Endothelial cell of umbilical vein (primary cell): ENCODE results near the gene CHGA. TPM values are rescaled to one million over a fixed set of nuclear protein-coding genes. Genes with fewer than 3 reads are reported as not detected.

ENCODE experiments used
- BruUV-seq: library from RNA; stranded (reverse); fragments of 400-500 nt; replicated peaks from 2 replicates; lab custom pipeline; 2021; lab: Mats Ljungman, UMichigan
- CTCF ChIA-PET: fragments of 300-600, 350-600 bp; sonication (Branson Sonifier 250); formaldehyde crosslinking; loops from one replicate; lab custom pipeline; 2021; ENCODE audit warnings: antibody characterized with exemption, inconsistent platforms; lab: Charles Lee
- POLR2A ChIA-PET: fragments of 300-600, 350-600 bp; sonication (Branson Sonifier 250); formaldehyde crosslinking; loops from one replicate; lab custom pipeline; 2021; ENCODE audit warnings: antibody characterized with exemption, inconsistent platforms; lab: Charles Lee
- DNase-seq: peaks from one replicate; pipeline ENCODE4 v3.0.0-alpha.2; 2011; ENCODE audit warnings: low read depth, low spot score
- FAIRE-seq: peaks from 2 replicates; lab custom pipeline; 2011; peaks lifted over from hg19 to GRCh38; lab: Jason Lieb, UNC
- H2AFZ ChIP-seq: 2 replicates; pipeline ENCODE4 v1.6.0; 2012; ENCODE audit warnings: low read depth, low read length, control low read depth, inconsistent platforms
- H3K27ac ChIP-seq: 2 replicates; pipeline ENCODE4 v1.5.1; 2011; ENCODE audit warnings: low read depth, mild to moderate bottlenecking, control low read depth, low read length, moderate library complexity; ENCODE audit not compliant: insufficient read depth
- H3K27me3 ChIP-seq, 2 experiments: 2 replicates each; pipeline versions ENCODE4 v1.6.0 to v1.6.1; 2011; ENCODE audit warnings: low read length in 2 of 2, mixed read lengths in 1 of 2; ENCODE audit not compliant: control insufficient read depth in 2 of 2, insufficient read depth in 2 of 2
- H3K36me3 ChIP-seq, 2 experiments: 2 replicates in 1 of 2; 3 replicates in 1 of 2; pipeline ENCODE4 v1.5.1; 2011; ENCODE audit warnings: low read length in 2 of 2, mild to moderate bottlenecking in 1 of 2, moderate library complexity in 1 of 2; ENCODE audit not compliant: control insufficient read depth in 2 of 2, insufficient read depth in 2 of 2; ENCODE audit errors: extremely low read depth in 1 of 2
- H3K4me1 ChIP-seq: 3 replicates; pipeline ENCODE4 v1.5.1; 2011; ENCODE audit warnings: mild to moderate bottlenecking, low read length; ENCODE audit not compliant: control insufficient read depth, insufficient read depth; ENCODE audit errors: extremely low read depth
- H3K4me2 ChIP-seq: 2 replicates; pipeline ENCODE4 v1.6.1; 2011; ENCODE audit warnings: low read length, control low read depth, mixed read lengths; ENCODE audit not compliant: insufficient read depth
- H3K4me3 ChIP-seq, 3 experiments: fragments of 200-600 bp in 1 of 3; sonication (generic), shearing (Covaris generic) in 1 of 3; replicated peaks in 1 of 3; 2 replicates each; pipeline ENCODE4 v1.5.1; 2011 to 2016; ENCODE audit warnings: control low read depth in 3 of 3, low read length in 3 of 3, mild to moderate bottlenecking in 2 of 3, inconsistent platforms in 1 of 3, low read depth in 1 of 3, moderate library complexity in 1 of 3; ENCODE audit not compliant: insufficient read depth in 1 of 3
- H3K79me2 ChIP-seq: 2 replicates; pipeline ENCODE4 v1.6.0; 2012; ENCODE audit warnings: low read length, inconsistent platforms; ENCODE audit not compliant: control insufficient read depth, insufficient read depth
- H3K9ac ChIP-seq: replicated peaks from 2 replicates; pipeline ENCODE3; 2011; ENCODE audit warnings: low read length, control low read depth; ENCODE audit not compliant: insufficient read depth; ENCODE audit errors: extremely low read depth
- H3K9me1 ChIP-seq: replicated peaks from 3 replicates; pipeline ENCODE4 v1.6.0; 2011; ENCODE audit warnings: mild to moderate bottlenecking, low read length; ENCODE audit not compliant: control insufficient read depth, insufficient read depth; ENCODE audit errors: extremely low read depth
- H3K9me3 ChIP-seq: replicated peaks from 2 replicates; pipeline ENCODE4 v1.5.1; 2012; ENCODE audit warnings: low read length, inconsistent platforms; ENCODE audit not compliant: control insufficient read depth, insufficient read depth
- H4K20me1 ChIP-seq: replicated peaks from 2 replicates; pipeline ENCODE3; 2011; ENCODE audit warnings: mild to moderate bottlenecking, low read length; ENCODE audit not compliant: control insufficient read depth, insufficient read depth; ENCODE audit errors: extremely low read depth
- EZH2 ChIP-seq: IDR thresholded peaks from 2 replicates; pipeline ENCODE4 v1.6.1; 2012; ENCODE audit warnings: borderline replicate concordance, low read depth, mild to moderate bottlenecking, moderate library complexity, low read length, inconsistent platforms; ENCODE audit not compliant: severe bottlenecking
- FOS ChIP-seq: IDR thresholded peaks from 2 replicates; pipeline ENCODE4 v1.6.1; 2011; ENCODE audit warnings: mild to moderate bottlenecking, low read length, moderate library complexity, borderline replicate concordance; ENCODE audit not compliant: insufficient read depth
- GATA2 ChIP-seq: IDR thresholded peaks from 2 replicates; pipeline ENCODE4 v1.7.0; 2011; ENCODE audit warnings: low read depth, mild to moderate bottlenecking, moderate library complexity, mixed read lengths, low read length; ENCODE audit not compliant: insufficient read length, insufficient read depth
- JUN ChIP-seq: IDR thresholded peaks from 2 replicates; pipeline ENCODE4 v1.6.1; 2011; ENCODE audit warnings: borderline replicate concordance, low read depth; ENCODE audit not compliant: insufficient read length, insufficient read depth
- MAX ChIP-seq: IDR thresholded peaks from 2 replicates; pipeline ENCODE4 v1.6.1; 2011; ENCODE audit not compliant: insufficient read depth, insufficient read length
- MYC ChIP-seq: IDR thresholded peaks from one replicate; pipeline ENCODE4 v1.6.1; 2011; ENCODE audit warnings: mild to moderate bottlenecking, low read depth, low read length
- POLR2A ChIP-seq: IDR thresholded peaks from 2 replicates; pipeline ENCODE4 v1.6.1; 2012; ENCODE audit warnings: low read depth, mild to moderate bottlenecking, control low read depth, low read length
- POLR2AphosphoS5 ChIP-seq: IDR thresholded peaks from 2 replicates; pipeline ENCODE4 v1.6.1; 2012; ENCODE audit warnings: low read depth, mild to moderate bottlenecking, control low read depth, low read length, moderate library complexity; ENCODE audit not compliant: insufficient read depth
- dilution Hi-C: fragments of 300-500 bp; cut with MboI; formaldehyde crosslinking; loops from one replicate; pipeline ENCODE4 v1.15.0; 2019; ENCODE audit warnings: low sequenced_read_pairs; ENCODE audit not compliant: extremely low pct_ligation_motif_present
- intact Hi-C: fragments of 100-400 bp; cut with micrococcal nuclease; formaldehyde crosslinking; loops from one replicate; pipeline ENCODE4 v1.10.0; 2022
- polyA plus RNA-seq, 4 experiments: library from polyadenylated mRNA; depleted of rRNA in 3 of 4; stranded (reverse) in 3 of 4; unstranded in 1 of 4; fragments of >200 nt; gene quantifications; 2 replicates each; pipeline versions ENCODE4 v1.2.1 to v1.2.3, GENCODE V29; 2011 to 2012; ENCODE audit warnings: missing spikeins in 1 of 4
- total RNA-seq: library from RNA; stranded (reverse); gene quantifications from 2 replicates; pipeline ENCODE4 v1.2.3, GENCODE V29; 2021
- TF ChIP-seq, protein P1 (sequence below), 2 donors: IDR thresholded peaks; 1 replicate in 1 of 2; 2 replicates in 1 of 2; pipeline ENCODE4 v1.5.1; 2011; ENCODE audit warnings: low read length in 2 of 2, mild to moderate bottlenecking in 2 of 2, moderate library complexity in 2 of 2, control low read depth in 1 of 2, inconsistent platforms in 1 of 2, low read depth in 1 of 2; ENCODE audit not compliant: insufficient read depth in 1 of 2; ENCODE audit errors: extremely low read depth in 1 of 2

The CHGA gene
- total and polyA plus RNA-seq, 2 donors (not counting 3 experiments of a cell fraction or from before 2014, with no cell fraction given) = not detected

- Histone ChIP-seq H3K4me1 (no peaks in the 10 kb centered on the region), H3K9ac (no peak overlapping the region), H4K20me1 (no peaks in the 10 kb centered on the region), H3K9me3 (no peaks in the 10 kb centered on the region), H3K4me2 (no peak overlapping the region), H2AFZ (no peak overlapping the region), H3K9me1 (no peaks in the 10 kb centered on the region), H3K36me3 (no peaks in the 10 kb centered on the region), H3K79me2 (no peaks in the 10 kb centered on the region), H3K27ac (no peak overlapping the region), H3K4me3 (no peak overlapping the region), H3K27me3 (no peaks in the 10 kb centered on the region)
- no TSS peak for BruUV-seq
- DNase-seq (no peak), FAIRE-seq (no peak)
- dilution Hi-C loops (no loop called here), intact Hi-C loops (no loop called here)
- TF ChIP-seq POLR2AphosphoS5 (no peak), FOS (no peak), JUN (no peak), POLR2A (no peak), MYC (no peak), GATA2 (no peak), EZH2 (no peak), MAX (no peak)
- TF ChIP-seq, protein P1, sequence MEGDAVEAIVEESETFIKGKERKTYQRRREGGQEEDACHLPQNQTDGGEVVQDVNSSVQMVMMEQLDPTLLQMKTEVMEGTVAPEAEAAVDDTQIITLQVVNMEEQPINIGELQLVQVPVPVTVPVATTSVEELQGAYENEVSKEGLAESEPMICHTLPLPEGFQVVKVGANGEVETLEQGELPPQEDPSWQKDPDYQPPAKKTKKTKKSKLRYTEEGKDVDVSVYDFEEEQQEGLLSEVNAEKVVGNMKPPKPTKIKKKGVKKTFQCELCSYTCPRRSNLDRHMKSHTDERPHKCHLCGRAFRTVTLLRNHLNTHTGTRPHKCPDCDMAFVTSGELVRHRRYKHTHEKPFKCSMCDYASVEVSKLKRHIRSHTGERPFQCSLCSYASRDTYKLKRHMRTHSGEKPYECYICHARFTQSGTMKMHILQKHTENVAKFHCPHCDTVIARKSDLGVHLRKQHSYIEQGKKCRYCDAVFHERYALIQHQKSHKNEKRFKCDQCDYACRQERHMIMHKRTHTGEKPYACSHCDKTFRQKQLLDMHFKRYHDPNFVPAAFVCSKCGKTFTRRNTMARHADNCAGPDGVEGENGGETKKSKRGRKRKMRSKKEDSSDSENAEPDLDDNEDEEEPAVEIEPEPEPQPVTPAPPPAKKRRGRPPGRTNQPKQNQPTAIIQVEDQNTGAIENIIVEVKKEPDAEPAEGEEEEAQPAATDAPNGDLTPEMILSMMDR (IDR thresholded peaks at IDR 0.05; ENCODE audit: extremely low read depth in 1 of 2, insufficient read depth in 1 of 2, low read depth in 1 of 2, low read length in 2 of 2) = no peak
- ChIA-PET POLR2A (no interaction called here), CTCF (interaction anchor here (1.0 to 1.2 kb wide), 2 partner anchors 17 to 197 kb away, joined by 3 to 4 read pairs; no protein-coding TSS in a partner anchor)
Observed at GRCh38 chr14:92935446-92935845, 12.5 kb downstream of the CHGA start.
